Measurements from ENCODE around the gene GID8. TPM values are rescaled to one million over a fixed set of nuclear protein-coding genes. Genes with fewer than 3 reads are reported as not detected.

GID8 gene
- total and polyA plus RNA-seq, 2 of the 13 experiments (the other 11 are each of a cell fraction or from before 2014, with no cell fraction given) = 39.6 to 59.8 TPM

DNA sequence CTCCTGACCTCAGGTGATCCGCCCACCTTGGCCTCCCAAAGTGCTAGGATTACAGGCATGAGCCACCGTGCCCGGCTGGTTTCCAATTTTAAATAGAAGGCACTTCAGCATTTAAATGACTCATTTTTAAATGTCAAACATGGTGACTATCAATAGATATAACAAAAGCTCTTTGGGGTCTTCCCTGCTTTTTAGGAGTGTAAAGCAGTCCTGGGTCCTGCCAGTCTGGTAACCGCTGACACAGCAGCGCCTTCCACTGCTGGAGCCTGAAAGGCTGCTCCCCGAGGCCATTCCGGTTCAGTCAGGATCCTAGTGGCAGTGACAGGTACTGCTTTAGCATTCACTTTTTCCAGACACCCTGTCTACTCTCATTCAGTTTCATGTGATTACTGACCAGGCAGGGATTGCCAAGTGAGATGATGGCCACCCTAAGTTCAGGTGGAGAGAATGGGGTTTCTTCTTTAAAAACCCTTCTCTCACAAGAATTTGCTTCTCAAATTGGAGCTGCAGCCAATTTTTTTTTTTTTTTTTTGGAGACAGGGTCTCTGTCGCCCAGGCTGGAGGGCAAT is 16.7 kb upstream of the GID8 start (continued):
- TF ChIP-seq ZNF710 (CRISPR knock-in tag; IDR thresholded peaks at IDR 0.05; ENCODE audit: borderline replicate concordance) = no peak
- TF ChIP-seq MTA3 (CRISPR knock-in tag; IDR thresholded peaks at IDR 0.05) = no peak
- TF ChIP-seq, protein P1, sequence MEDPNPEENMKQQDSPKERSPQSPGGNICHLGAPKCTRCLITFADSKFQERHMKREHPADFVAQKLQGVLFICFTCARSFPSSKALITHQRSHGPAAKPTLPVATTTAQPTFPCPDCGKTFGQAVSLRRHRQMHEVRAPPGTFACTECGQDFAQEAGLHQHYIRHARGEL (CRISPR knock-in tag; IDR thresholded peaks at IDR 0.05) = no peak
- no peak for TF ChIP-seq MTF1 (CRISPR knock-in tag; IDR thresholded peaks at IDR 0.05)
- TF ChIP-seq CC2D1A (CRISPR knock-in tag; IDR thresholded peaks at IDR 0.05) = peak; percentile 73; the same call in 1 of the 2 replicates
- no peak for TF ChIP-seq SETDB1 (CRISPR knock-in tag; IDR thresholded peaks at IDR 0.05; ENCODE audit: borderline replicate concordance)
- TF ChIP-seq, protein P2, sequence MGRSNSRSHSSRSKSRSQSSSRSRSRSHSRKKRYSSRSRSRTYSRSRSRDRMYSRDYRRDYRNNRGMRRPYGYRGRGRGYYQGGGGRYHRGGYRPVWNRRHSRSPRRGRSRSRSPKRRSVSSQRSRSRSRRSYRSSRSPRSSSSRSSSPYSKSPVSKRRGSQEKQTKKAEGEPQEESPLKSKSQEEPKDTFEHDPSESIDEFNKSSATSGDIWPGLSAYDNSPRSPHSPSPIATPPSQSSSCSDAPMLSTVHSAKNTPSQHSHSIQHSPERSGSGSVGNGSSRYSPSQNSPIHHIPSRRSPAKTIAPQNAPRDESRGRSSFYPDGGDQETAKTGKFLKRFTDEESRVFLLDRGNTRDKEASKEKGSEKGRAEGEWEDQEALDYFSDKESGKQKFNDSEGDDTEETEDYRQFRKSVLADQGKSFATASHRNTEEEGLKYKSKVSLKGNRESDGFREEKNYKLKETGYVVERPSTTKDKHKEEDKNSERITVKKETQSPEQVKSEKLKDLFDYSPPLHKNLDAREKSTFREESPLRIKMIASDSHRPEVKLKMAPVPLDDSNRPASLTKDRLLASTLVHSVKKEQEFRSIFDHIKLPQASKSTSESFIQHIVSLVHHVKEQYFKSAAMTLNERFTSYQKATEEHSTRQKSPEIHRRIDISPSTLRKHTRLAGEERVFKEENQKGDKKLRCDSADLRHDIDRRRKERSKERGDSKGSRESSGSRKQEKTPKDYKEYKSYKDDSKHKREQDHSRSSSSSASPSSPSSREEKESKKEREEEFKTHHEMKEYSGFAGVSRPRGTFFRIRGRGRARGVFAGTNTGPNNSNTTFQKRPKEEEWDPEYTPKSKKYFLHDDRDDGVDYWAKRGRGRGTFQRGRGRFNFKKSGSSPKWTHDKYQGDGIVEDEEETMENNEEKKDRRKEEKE (IDR thresholded peaks at IDR 0.05) = no peak
- peak; percentile 86 for TF ChIP-seq ZNF644 (CRISPR knock-in tag; IDR thresholded peaks at IDR 0.05; ENCODE audit: low read depth)
- TF ChIP-seq ZNF292 (CRISPR knock-in tag; IDR thresholded peaks at IDR 0.05; ENCODE audit: borderline replicate concordance, low read depth) = peak; percentile 38; the same call in 1 of the 2 replicates
- TF ChIP-seq ZNF546 (CRISPR knock-in tag; conservative IDR thresholded peaks at IDR 0.05) = no peak
- no peak for TF ChIP-seq HIVEP1 (CRISPR knock-in tag; IDR thresholded peaks at IDR 0.05)
- TF ChIP-seq ZNF577 (CRISPR knock-in tag; IDR thresholded peaks at IDR 0.05; ENCODE audit: borderline replicate concordance, low read depth) = no peak
- TF ChIP-seq, protein P3, sequence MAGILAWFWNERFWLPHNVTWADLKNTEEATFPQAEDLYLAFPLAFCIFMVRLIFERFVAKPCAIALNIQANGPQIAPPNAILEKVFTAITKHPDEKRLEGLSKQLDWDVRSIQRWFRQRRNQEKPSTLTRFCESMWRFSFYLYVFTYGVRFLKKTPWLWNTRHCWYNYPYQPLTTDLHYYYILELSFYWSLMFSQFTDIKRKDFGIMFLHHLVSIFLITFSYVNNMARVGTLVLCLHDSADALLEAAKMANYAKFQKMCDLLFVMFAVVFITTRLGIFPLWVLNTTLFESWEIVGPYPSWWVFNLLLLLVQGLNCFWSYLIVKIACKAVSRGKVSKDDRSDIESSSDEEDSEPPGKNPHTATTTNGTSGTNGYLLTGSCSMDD (CRISPR knock-in tag; IDR thresholded peaks at IDR 0.05) = no peak
- TF ChIP-seq, protein P4, sequence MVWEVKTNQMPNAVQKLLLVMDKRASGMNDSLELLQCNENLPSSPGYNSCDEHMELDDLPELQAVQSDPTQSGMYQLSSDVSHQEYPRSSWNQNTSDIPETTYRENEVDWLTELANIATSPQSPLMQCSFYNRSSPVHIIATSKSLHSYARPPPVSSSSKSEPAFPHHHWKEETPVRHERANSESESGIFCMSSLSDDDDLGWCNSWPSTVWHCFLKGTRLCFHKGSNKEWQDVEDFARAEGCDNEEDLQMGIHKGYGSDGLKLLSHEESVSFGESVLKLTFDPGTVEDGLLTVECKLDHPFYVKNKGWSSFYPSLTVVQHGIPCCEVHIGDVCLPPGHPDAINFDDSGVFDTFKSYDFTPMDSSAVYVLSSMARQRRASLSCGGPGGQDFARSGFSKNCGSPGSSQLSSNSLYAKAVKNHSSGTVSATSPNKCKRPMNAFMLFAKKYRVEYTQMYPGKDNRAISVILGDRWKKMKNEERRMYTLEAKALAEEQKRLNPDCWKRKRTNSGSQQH (CRISPR knock-in tag; IDR thresholded peaks at IDR 0.05; ENCODE audit: low read depth) = no peak
- TF ChIP-seq, protein P5, sequence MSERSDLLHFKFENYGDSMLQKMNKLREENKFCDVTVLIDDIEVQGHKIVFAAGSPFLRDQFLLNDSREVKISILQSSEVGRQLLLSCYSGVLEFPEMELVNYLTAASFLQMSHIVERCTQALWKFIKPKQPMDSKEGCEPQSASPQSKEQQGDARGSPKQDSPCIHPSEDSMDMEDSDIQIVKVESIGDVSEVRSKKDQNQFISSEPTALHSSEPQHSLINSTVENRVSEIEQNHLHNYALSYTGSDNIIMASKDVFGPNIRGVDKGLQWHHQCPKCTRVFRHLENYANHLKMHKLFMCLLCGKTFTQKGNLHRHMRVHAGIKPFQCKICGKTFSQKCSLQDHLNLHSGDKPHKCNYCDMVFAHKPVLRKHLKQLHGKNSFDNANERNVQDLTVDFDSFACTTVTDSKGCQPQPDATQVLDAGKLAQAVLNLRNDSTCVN (CRISPR knock-in tag; IDR thresholded peaks at IDR 0.05; ENCODE audit: borderline replicate concordance) = peak; percentile 53; the same call in 1 of the 2 replicates
- no peak for TF ChIP-seq RFX1 (IDR thresholded peaks at IDR 0.05)
- peak; percentile 69; the same call in 1 of the 2 replicates for TF ChIP-seq FOXC1 (CRISPR knock-in tag; IDR thresholded peaks at IDR 0.05; ENCODE audit: borderline replicate concordance)
- 0 out of 2 replicates have a peak, but pooled peaks have one; percentile 38 for TF ChIP-seq MXD3 (CRISPR knock-in tag; IDR thresholded peaks at IDR 0.05)
- TF ChIP-seq ZNF331 (CRISPR knock-in tag; IDR thresholded peaks at IDR 0.05) = peak; percentile 57; the same call in 1 of the 2 replicates
